ENCODE data around the gene SAMD9L.

DNA sequence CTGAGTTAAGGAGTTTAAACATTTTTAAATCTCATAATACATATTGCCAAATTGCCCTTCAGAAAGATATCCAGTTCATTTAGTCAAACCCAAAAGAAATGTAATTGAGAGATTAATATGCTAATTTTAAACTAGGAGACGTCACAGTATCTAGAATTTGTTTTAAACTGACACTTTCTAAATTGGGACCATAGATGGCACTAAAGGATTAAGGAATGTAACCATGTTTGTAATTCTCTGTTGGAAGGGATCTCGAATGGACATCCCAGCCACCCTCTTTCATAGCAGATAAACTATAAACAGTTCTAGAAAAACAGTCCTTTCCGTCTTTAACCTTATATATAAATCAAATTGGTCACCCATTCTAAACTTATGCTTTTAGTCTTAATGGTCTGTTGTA is 30.0 kb upstream of the SAMD9L start:
- no peak for TF ChIP-seq POLR2A (IDR thresholded peaks at IDR 0.05)
- TF ChIP-seq, protein P1, sequence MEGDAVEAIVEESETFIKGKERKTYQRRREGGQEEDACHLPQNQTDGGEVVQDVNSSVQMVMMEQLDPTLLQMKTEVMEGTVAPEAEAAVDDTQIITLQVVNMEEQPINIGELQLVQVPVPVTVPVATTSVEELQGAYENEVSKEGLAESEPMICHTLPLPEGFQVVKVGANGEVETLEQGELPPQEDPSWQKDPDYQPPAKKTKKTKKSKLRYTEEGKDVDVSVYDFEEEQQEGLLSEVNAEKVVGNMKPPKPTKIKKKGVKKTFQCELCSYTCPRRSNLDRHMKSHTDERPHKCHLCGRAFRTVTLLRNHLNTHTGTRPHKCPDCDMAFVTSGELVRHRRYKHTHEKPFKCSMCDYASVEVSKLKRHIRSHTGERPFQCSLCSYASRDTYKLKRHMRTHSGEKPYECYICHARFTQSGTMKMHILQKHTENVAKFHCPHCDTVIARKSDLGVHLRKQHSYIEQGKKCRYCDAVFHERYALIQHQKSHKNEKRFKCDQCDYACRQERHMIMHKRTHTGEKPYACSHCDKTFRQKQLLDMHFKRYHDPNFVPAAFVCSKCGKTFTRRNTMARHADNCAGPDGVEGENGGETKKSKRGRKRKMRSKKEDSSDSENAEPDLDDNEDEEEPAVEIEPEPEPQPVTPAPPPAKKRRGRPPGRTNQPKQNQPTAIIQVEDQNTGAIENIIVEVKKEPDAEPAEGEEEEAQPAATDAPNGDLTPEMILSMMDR (IDR thresholded peaks at IDR 0.05): no peak
- no peak for TF ChIP-seq POLR2AphosphoS5 (IDR thresholded peaks at IDR 0.05)
- TF ChIP-seq EP300 (IDR thresholded peaks at IDR 0.05): no peak
